ENCODE measurements around the gene DNAH14. TPM values are rescaled to one million over a fixed set of nuclear protein-coding genes. Genes with fewer than 3 reads are reported as not detected.
A peak's percentile ranks its signal among the peaks of the same experiment; 100 is the strongest.
"Not testable (repeated sequence)": the region's sequence is repeated elsewhere in the genome, so short reads cannot be mapped to it uniquely, and the experiment has no call there.

DNAH14 gene
- total and polyA plus RNA-seq, 3 donors from 2014 or later, result 30.1 to 82.1 (median 37.3) TPM

DNA sequence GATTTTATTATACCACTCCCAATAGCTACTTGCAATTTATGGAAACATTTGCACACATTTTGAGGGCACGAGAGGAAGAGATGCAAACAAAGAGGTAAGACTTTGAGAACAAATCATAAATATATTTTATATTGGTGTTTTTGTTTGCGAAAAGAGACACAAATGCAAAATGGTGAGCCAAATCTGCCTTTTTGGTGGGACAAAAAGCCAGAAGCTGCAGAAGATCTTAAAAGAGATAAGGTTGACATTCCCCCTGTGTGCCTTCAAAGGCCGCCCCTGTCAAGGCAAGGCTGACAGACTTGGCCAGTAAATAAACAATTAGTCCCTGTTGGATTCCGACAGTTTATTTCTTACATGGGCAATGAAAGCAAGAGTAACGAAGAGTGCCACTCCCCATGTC is 375.5 kb downstream of the DNAH14 start:
- no peak for DNase-seq
- 71 to 76% methylated on average over 5 of the region's 5 CpGs for WGBS, 2 donors
- H3K9me3 ChIP-seq, result no peaks in the 10 kb centered on the region
- no peaks in the 10 kb centered on the region for H3K27me3 ChIP-seq
- no peak overlapping the region for H3K4me3 ChIP-seq
- H3K4me1 ChIP-seq, result no peaks in the 10 kb centered on the region
- TF ChIP-seq, protein P1, sequence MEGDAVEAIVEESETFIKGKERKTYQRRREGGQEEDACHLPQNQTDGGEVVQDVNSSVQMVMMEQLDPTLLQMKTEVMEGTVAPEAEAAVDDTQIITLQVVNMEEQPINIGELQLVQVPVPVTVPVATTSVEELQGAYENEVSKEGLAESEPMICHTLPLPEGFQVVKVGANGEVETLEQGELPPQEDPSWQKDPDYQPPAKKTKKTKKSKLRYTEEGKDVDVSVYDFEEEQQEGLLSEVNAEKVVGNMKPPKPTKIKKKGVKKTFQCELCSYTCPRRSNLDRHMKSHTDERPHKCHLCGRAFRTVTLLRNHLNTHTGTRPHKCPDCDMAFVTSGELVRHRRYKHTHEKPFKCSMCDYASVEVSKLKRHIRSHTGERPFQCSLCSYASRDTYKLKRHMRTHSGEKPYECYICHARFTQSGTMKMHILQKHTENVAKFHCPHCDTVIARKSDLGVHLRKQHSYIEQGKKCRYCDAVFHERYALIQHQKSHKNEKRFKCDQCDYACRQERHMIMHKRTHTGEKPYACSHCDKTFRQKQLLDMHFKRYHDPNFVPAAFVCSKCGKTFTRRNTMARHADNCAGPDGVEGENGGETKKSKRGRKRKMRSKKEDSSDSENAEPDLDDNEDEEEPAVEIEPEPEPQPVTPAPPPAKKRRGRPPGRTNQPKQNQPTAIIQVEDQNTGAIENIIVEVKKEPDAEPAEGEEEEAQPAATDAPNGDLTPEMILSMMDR (IDR thresholded peaks at IDR 0.05), result no peak
- no peak for TF ChIP-seq POLR2A (IDR thresholded peaks at IDR 0.05)
- no peak overlapping the region for H3K27ac ChIP-seq
- intact Hi-C loops (cut with DNase I; ENCODE audit: low total_unique reads), result no loop called here
- H3K36me3 ChIP-seq (ENCODE audit: low read depth, missing control alignments), result no peaks in the 10 kb centered on the region

DNA sequence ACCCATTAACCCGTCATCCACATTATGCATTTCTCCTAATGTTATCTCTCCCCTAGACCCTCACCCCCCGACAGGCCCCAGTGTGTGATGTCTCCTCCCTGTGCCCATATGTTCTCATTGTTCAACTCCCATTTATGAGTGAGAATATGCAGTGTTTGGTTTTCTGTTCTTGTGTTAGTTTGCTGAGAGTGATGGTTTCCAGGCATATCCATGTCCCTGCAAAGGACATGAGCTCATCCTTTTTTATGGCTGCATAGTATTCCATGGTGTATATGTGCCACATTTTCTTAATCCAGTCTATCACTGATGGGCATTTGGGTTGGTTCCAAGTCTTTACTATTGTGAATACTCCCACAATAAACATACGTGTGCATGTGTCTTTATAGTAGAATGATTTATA is 381.1 kb downstream of the DNAH14 start:
- H3K27me3 ChIP-seq; H3K9me3 ChIP-seq; H3K4me3 ChIP-seq; H3K27ac ChIP-seq; intact Hi-C loops (cut with DNase I; ENCODE audit: low total_unique reads); DNase-seq; H3K4me1 ChIP-seq; H3K36me3 ChIP-seq (ENCODE audit: low read depth, missing control alignments): not testable (repeated sequence)
- WGBS, 2 donors, result 91 to 92% methylated on average over 3 of the region's 3 CpGs

DNA sequence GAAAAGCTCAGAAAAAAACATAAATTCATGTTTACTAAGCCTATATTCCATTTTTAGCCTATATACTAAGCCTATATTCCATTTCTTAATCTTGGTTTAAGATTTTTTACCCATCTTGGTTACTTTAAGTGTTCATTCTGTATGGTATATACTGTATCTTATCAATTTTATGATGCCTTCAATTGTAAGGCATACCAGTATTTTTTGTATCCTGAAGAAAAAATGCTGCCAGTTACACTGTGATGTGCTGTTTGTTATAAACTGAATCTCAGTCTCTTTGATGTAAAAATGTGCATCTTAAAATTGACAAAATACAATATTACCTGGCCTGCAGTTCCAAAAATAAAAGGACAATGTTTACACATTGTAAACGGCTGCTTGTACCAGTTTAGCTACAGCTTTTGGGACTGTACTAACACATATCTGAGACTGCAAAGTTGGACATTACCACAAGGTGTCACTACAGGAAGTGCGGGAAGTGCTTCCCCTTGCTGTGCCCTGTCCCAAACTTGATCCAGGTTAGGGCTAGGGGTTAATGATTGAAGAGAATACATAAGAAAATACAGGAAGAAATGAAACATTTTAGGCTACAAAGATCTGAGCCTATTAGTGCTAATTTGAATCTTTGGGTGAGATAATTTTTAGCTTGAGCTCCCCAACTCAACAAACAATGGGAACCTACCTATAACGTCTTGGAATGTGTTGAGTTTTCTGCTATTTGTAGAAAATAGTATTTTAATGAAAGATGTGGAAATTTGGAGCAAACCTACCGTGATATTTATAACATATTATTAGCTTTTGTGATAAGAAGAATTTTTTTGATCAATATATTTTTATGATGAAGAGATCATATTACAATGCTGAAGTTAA is 389.5 kb downstream of the DNAH14 start:
- 49 to 50% methylated on average over 4 of the region's 4 CpGs for WGBS, 2 donors

DNA sequence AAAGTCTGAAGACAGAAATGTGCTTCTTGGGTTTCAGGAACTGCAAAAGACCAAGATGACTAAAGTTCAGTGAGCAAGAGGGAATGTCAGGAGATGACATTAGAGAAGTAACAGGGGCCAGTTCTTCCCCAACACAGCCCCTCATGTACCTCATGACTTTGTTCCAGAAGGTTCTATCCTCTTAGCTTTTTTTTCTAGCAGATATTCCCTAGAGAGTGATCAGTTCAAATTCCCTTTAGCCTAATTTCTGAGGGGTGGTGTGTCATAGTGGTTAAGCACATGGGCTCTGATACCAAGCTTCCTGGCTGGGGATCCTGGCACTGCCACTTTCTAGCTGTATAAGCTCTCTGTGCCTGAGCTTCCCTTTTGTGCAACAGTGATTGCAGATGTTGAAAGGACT is 390.4 kb downstream of the DNAH14 start:
- no peaks in the 10 kb centered on the region for H3K4me1 ChIP-seq
- intact Hi-C loops (cut with DNase I; ENCODE audit: low total_unique reads), result no loop called here
- TF ChIP-seq, protein P1 (IDR thresholded peaks at IDR 0.05), result no peak
- no peak for TF ChIP-seq POLR2A (IDR thresholded peaks at IDR 0.05)
- H3K27me3 ChIP-seq, result no peaks in the 10 kb centered on the region
- no peaks in the 10 kb centered on the region for H3K36me3 ChIP-seq (ENCODE audit: low read depth, missing control alignments)
- no peak for DNase-seq
- H3K4me3 ChIP-seq, result no peak overlapping the region
- H3K27ac ChIP-seq, result no peak overlapping the region
- no peaks in the 10 kb centered on the region for H3K9me3 ChIP-seq

More for the DNA sequence above, 389.5 kb downstream of the DNAH14 start:
- intact Hi-C loops (cut with DNase I; ENCODE audit: low total_unique reads), result no loop called here
- Histone ChIP-seq H3K4me1 (no peaks in the 10 kb centered on the region), H3K27ac (no peak overlapping the region), H3K36me3 (ENCODE audit: low read depth, missing control alignments) (no peaks in the 10 kb centered on the region), H3K4me3 (no peak overlapping the region), H3K27me3 (no peaks in the 10 kb centered on the region), H3K9me3 (no peaks in the 10 kb centered on the region)
- DNase-seq, result peak; percentile 28
- TF ChIP-seq POLR2A (IDR thresholded peaks at IDR 0.05), result no peak
- TF ChIP-seq, protein P1 (IDR thresholded peaks at IDR 0.05), result peak; percentile 35 to 55 (median 45)

DNA sequence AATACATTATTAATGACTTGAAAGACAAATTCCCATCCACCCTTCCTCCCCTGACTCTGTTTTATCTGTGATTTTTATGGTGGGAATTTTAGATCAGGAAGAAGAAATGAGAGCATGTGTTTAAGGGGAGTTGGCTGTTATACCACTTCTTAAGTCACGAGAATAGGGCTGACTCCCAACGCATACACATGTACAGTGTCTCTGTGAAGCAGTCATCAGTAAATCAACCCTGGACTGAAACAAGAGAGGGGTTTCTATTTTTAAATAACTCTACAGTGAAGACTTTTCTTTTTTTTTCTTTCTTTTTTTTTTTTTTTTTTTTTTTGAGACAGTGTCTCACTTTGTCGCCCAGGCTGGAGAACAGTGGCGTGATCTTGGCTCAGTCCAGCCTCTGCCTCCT is 392.3 kb downstream of the DNAH14 start:
- Histone ChIP-seq H3K9me3 (no peaks in the 10 kb centered on the region), H3K36me3 (ENCODE audit: low read depth, missing control alignments) (no peaks in the 10 kb centered on the region), H3K27ac (no peak overlapping the region), H3K27me3 (no peaks in the 10 kb centered on the region), H3K4me3 (no peak overlapping the region), H3K4me1 (no peaks in the 10 kb centered on the region)
- TF ChIP-seq, protein P1 (IDR thresholded peaks at IDR 0.05), result no peak
- no peak for TF ChIP-seq POLR2A (IDR thresholded peaks at IDR 0.05)
- no peak for DNase-seq
- intact Hi-C loops (cut with DNase I; ENCODE audit: low total_unique reads), result no loop called here
- WGBS, 2 donors, result 95 to 98% methylated on average over 4 of the region's 4 CpGs
